Measurements from ENCODE around the gene PDZRN4.

DNA sequence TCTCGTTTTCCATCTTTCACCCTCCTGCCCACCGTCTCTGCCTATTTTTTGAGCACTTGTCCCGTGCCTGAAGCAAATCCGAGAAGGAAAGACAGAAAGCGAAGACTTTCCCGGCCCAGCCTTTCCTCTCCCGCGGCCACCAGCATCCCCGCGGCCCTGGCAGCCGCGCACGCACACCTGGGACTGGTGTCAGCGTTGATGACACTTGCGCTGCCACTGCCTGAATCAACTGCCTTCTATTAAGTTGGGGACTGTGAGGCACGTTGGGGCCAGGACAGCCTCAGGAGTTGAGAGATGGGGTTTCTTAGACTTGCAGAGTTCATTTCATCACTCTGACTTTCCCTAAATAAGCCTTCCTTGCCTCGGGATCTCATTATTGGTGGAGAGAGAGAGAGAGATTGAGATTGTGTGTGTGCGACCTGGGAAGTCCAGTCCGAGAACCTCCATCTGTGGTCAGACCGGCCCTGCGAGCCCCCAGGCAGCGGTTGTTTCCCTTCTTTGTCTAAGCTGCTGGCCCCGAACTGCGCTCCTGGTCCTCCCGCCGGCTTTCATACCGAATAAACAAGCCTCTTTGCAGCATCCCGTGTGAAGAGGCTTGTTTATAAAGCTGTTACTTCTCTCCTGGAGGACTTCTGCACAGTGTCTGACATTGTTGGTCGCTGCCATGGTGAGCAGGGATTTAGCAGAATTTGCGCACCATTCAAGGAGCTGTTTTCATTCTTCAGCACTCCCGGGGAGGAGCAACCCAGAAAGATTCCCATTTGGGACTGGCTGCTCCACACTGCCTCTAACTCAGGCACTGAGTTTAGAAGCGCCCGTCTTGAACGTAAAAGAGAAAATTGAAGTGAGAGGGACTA, 1.5 kb downstream of the PDZRN4 start:
- TF ChIP-seq, protein P1, sequence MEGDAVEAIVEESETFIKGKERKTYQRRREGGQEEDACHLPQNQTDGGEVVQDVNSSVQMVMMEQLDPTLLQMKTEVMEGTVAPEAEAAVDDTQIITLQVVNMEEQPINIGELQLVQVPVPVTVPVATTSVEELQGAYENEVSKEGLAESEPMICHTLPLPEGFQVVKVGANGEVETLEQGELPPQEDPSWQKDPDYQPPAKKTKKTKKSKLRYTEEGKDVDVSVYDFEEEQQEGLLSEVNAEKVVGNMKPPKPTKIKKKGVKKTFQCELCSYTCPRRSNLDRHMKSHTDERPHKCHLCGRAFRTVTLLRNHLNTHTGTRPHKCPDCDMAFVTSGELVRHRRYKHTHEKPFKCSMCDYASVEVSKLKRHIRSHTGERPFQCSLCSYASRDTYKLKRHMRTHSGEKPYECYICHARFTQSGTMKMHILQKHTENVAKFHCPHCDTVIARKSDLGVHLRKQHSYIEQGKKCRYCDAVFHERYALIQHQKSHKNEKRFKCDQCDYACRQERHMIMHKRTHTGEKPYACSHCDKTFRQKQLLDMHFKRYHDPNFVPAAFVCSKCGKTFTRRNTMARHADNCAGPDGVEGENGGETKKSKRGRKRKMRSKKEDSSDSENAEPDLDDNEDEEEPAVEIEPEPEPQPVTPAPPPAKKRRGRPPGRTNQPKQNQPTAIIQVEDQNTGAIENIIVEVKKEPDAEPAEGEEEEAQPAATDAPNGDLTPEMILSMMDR (IDR thresholded peaks at IDR 0.05; ENCODE audit: low read depth, low read length): no peak
- TF ChIP-seq EZH2phosphoT487 (IDR thresholded peaks at IDR 0.05; ENCODE audit: low read depth): no peak

All from OCI-LY3 (cell line).